ENCODE data around the gene CMBL.

CMBL gene

DNA sequence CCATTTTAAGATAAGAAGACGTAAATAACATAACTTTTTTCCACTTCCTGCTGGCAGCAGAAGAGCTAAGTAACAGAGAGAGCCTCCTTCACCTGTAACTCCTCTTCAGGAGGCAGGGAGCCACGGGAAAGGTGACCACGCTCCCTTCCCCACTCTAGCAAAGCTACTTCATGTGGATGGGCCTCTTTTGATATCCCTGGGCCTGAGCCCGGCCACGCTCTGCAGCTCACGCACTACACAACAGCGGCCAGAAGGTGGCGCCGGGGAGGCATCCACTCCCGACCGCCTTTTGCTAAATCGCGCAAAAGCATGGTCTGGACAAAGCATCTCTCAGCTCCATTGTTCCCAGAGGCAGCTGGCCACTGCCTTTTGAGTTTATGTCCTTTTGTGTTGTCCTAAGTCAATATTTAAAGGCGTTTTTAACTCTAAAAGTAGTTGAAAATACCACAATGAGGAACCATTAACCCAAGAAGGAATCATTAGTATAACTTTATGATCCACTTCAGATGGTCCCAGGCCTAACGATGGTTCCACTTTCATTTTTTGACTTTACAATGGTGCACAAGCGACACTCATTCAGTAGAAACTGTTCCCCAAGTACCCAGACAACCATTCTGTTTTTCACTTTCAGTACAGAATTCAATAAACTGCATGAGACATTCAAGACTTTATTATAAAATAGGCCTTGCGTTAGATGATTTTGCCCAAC lies 23.6 kb downstream of the CMBL start:
- no peaks in the 10 kb centered on the region for H3K9me3 ChIP-seq
- peaks cover 4 to 57% (median 4%) of the 10 kb centered on the region in 3 donors for H3K36me3 ChIP-seq
- peak; percentile 81 to 89 for DNase-seq
- no peak overlapping the region for H3K4me3 ChIP-seq
- TF ChIP-seq, protein P1, sequence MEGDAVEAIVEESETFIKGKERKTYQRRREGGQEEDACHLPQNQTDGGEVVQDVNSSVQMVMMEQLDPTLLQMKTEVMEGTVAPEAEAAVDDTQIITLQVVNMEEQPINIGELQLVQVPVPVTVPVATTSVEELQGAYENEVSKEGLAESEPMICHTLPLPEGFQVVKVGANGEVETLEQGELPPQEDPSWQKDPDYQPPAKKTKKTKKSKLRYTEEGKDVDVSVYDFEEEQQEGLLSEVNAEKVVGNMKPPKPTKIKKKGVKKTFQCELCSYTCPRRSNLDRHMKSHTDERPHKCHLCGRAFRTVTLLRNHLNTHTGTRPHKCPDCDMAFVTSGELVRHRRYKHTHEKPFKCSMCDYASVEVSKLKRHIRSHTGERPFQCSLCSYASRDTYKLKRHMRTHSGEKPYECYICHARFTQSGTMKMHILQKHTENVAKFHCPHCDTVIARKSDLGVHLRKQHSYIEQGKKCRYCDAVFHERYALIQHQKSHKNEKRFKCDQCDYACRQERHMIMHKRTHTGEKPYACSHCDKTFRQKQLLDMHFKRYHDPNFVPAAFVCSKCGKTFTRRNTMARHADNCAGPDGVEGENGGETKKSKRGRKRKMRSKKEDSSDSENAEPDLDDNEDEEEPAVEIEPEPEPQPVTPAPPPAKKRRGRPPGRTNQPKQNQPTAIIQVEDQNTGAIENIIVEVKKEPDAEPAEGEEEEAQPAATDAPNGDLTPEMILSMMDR (IDR thresholded peaks at IDR 0.05): peak; percentile 87 to 93
- no peaks in the 10 kb centered on the region for H3K27me3 ChIP-seq
- no peak overlapping the region for H3K27ac ChIP-seq
- intact Hi-C loops (cut with DNase I; ENCODE audit: low total_unique reads): loop anchor here (10.0 kb wide), 2 partner anchors 81 to 141 kb away; no protein-coding TSS in a partner anchor
- H3K4me1 ChIP-seq: peaks cover 0 to 13% (median 0%) of the 10 kb centered on the region in 4 donors

- Histone ChIP-seq H3K4me1 (peaks cover 0 to 7% (median 0%) of the 10 kb centered on the region in 4 donors), H3K27me3 (no peaks in the 10 kb centered on the region), H3K36me3 (peaks cover 0 to 36% (median 13%) of the 10 kb centered on the region in 3 donors), H3K9me3 (no peaks in the 10 kb centered on the region), H3K27ac (no peak overlapping the region), H3K4me3 (no peak overlapping the region)
- no peak for DNase-seq
- intact Hi-C loops (cut with DNase I; ENCODE audit: low total_unique reads): loop anchor here (10.0 kb wide), 2 partner anchors 85 to 145 kb away; no protein-coding TSS in a partner anchor
- TF ChIP-seq, protein P1 (IDR thresholded peaks at IDR 0.05): no peak
Measured at GRCh38 chr5:10279925-10280720, 27.6 kb downstream of the CMBL start.

- TF ChIP-seq, protein P1 (IDR thresholded peaks at IDR 0.05): no peak
- no peaks in the 10 kb centered on the region for H3K27me3 ChIP-seq
- no peak overlapping the region for H3K27ac ChIP-seq
- no peaks in the 10 kb centered on the region for H3K9me3 ChIP-seq
- peaks cover 0 to 36% (median 13%) of the 10 kb centered on the region in 3 donors for H3K36me3 ChIP-seq
- intact Hi-C loops (cut with DNase I; ENCODE audit: low total_unique reads): no loop called here
- H3K4me1 ChIP-seq: peaks cover 0 to 6% (median 0%) of the 10 kb centered on the region in 4 donors
- no peak overlapping the region for H3K4me3 ChIP-seq
- no peak for DNase-seq
Measured at GRCh38 chr5:10279328-10279727, 28.4 kb downstream of the CMBL start.

DNA sequence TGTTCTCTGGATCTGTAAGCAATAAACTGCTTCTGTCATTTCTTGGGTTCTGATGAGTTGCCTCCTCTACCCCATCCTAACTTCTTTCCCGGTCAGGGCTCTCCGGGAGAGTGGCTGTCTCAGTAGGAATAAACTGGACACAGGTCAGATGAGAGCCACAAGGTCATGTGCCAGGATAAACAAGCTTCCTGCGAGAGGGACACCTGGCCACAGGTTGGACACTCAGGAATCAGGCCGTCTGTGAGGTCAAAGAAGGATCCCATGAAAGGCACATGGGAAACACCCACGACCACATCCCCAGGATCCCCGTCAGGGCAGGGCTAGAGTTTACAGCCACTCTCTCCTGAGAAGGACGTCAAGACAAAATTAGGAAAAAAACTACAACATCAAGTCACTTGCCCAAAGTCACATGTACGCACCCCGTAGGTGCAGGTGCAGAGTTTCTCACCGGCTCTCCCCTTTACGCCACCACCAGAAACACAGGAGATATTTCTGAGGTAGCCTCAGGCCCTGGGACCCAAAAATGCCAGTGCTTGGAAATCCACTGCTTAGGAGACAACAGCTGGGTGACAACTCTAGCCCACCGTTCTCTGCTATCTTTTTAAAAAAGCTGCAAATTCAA lies 28.9 kb downstream of the CMBL start:
- TF ChIP-seq, protein P1 (IDR thresholded peaks at IDR 0.05): no peak
- Histone ChIP-seq H3K27me3 (no peaks in the 10 kb centered on the region), H3K9me3 (no peaks in the 10 kb centered on the region), H3K27ac (no peak overlapping the region), H3K36me3 (peaks cover 0 to 36% (median 13%) of the 10 kb centered on the region in 3 donors), H3K4me1 (peaks cover 0 to under 1% (median 0%) of the 10 kb centered on the region in 4 donors), H3K4me3 (no peak overlapping the region)
- intact Hi-C loops (cut with DNase I; ENCODE audit: low total_unique reads): no loop called here
- DNase-seq: no peak

- no peak overlapping the region for H3K4me3 ChIP-seq
- no peak for DNase-seq
- no peaks in the 10 kb centered on the region for H3K27me3 ChIP-seq
- H3K4me1 ChIP-seq: no peaks in the 10 kb centered on the region
- no peaks in the 10 kb centered on the region for H3K9me3 ChIP-seq
- intact Hi-C loops (cut with DNase I; ENCODE audit: low total_unique reads): no loop called here
- H3K27ac ChIP-seq: no peak overlapping the region
- TF ChIP-seq, protein P1 (IDR thresholded peaks at IDR 0.05): no peak
- H3K36me3 ChIP-seq: peaks cover 0 to 36% (median 13%) of the 10 kb centered on the region in 3 donors
Measured at GRCh38 chr5:10277773-10278630, 29.7 kb downstream of the CMBL start.

Data from tibial artery (tissue), 4 donors.